Stomach (tissue), 4 donors: ENCODE results near the gene HLCS.

ENCODE experiments used
- CTCF ChIP-seq, 7 experiments: fragments of 450-650 bp in 4 of 7; fragments of 200-600 bp in 3 of 7; sonication (generic) in 3 of 7; IDR thresholded peaks; one replicate each; pipeline ENCODE4 v1.5.1; 2016 to 2019; ENCODE audit warnings: antibody characterized with exemption in 7 of 7, control low read depth in 2 of 7, mild to moderate bottlenecking in 1 of 7
- EP300 ChIP-seq: sonication (generic); formaldehyde crosslinking; IDR thresholded peaks from one replicate; pipeline ENCODE4 v1.6.1; 2017; ENCODE audit warnings: antibody characterized with exemption
- POLR2A ChIP-seq, 4 donors: fragments of 450-650 bp; IDR thresholded peaks; one replicate each; pipeline ENCODE4 v1.6.1; 2016; ENCODE audit warnings: antibody characterized with exemption in 4 of 4, control low read depth in 2 of 4, mild to moderate bottlenecking in 1 of 4, moderate library complexity in 1 of 4
- POLR2AphosphoS5 ChIP-seq, 3 donors: sonication (generic); formaldehyde crosslinking; IDR thresholded peaks; one replicate each; pipeline ENCODE4 v1.6.1; 2016; ENCODE audit warnings: antibody characterized with exemption in 3 of 3

GRCh38 chr21:37008724-37009123, 42.3 kb upstream of the HLCS start:
- TF ChIP-seq CTCF (IDR thresholded peaks at IDR 0.05) = no peak
- TF ChIP-seq POLR2AphosphoS5 (IDR thresholded peaks at IDR 0.05) = no peak
- TF ChIP-seq POLR2A (IDR thresholded peaks at IDR 0.05) = no peak
- no peak for TF ChIP-seq EP300
